BJ (cell line): ENCODE measurements around the gene ITGA8. TPM values are rescaled to one million over a fixed set of nuclear protein-coding genes. Genes with fewer than 3 reads are reported as not detected.
"Not testable (repeated sequence)": the region's sequence is repeated elsewhere in the genome, so short reads cannot be mapped to it uniquely, and the experiment has no call there.

Experiments
- CTCF ChIA-PET: fragments of 350-600 bp; formaldehyde crosslinking; extraction: SDS; loops from one replicate; lab custom pipeline; 2021; ENCODE audit warnings: antibody characterized with exemption, inconsistent platforms; lab: Yijun Ruan, JAX
- POLR2A ChIA-PET: fragments of 300-600 bp; sonication (Branson Sonifier 250); formaldehyde crosslinking; extraction: SDS; loops from one replicate; lab custom pipeline; 2021; ENCODE audit warnings: antibody characterized with exemption; lab: Charles Lee
- DNase-seq: peaks from one replicate; pipeline ENCODE4 v3.0.0-alpha.2; 2011; ENCODE audit warnings: low read depth
- H3K27me3 ChIP-seq: 2 replicates; pipeline ENCODE4 v1.6.0; 2011; ENCODE audit warnings: low read length; ENCODE audit not compliant: control insufficient read depth, insufficient read depth
- H3K36me3 ChIP-seq: 2 replicates; pipeline ENCODE4 v1.5.1; 2011; ENCODE audit warnings: low read length; ENCODE audit not compliant: control insufficient read depth, insufficient read depth
- H3K4me3 ChIP-seq: 2 replicates; pipeline ENCODE4 v1.5.1; 2011; ENCODE audit warnings: low read depth, mild to moderate bottlenecking, control low read depth, low read length
- CTCF ChIP-seq: IDR thresholded peaks from 2 replicates; pipeline ENCODE4 v1.5.1; 2011; ENCODE audit warnings: low read depth, mild to moderate bottlenecking, control low read depth, inconsistent platforms, low read length, moderate library complexity; ENCODE audit not compliant: insufficient read depth
- polyA plus RNA-seq: library from polyadenylated mRNA; depleted of rRNA; stranded (reverse); fragments of >200 nt; gene quantifications from 2 replicates; pipeline ENCODE4 v1.2.3, GENCODE V29; 2011

The ITGA8 gene
- polyA plus RNA-seq, 1 experiment: 10.1 TPM

- peak; percentile 92 for DNase-seq
- TF ChIP-seq CTCF: no peak
- no peaks in the 10 kb centered on the region for H3K27me3 ChIP-seq
- ChIA-PET CTCF (interaction anchor here (1.5 kb wide), 1 partner anchor 10 kb away, joined by 4 read pairs; no protein-coding TSS in a partner anchor), POLR2A (interaction anchor here (0.6 kb wide), 1 partner anchor 880 kb away, joined by 5 read pairs; no protein-coding TSS in a partner anchor)
- H3K4me3 ChIP-seq: no peak overlapping the region
- no peaks in the 10 kb centered on the region for H3K36me3 ChIP-seq
These were observed 161.6 kb downstream of the ITGA8 start for GRCh38 chr10:15558136-15558535.

- CTCF ChIA-PET: interaction anchor here (1.5 kb wide), 1 partner anchor 9 kb away, joined by 4 read pairs; no protein-coding TSS in a partner anchor
These were observed 162.6 kb downstream of the ITGA8 start for GRCh38 chr10:15557168-15557567.

GRCh38 chr10:15550950-15551349, 168.8 kb downstream of the ITGA8 start:
- CTCF ChIA-PET: no interaction called here

More at GRCh38 chr10:15557168-15557567, 162.6 kb downstream of the ITGA8 start:
- DNase-seq, H3K27me3 ChIP-seq, POLR2A ChIA-PET, H3K36me3 ChIP-seq, H3K4me3 ChIP-seq: not testable (repeated sequence)

GRCh38 chr10:15548331-15548730, 171.4 kb downstream of the ITGA8 start:
- POLR2A ChIA-PET: no interaction called here
- DNase-seq: no peak

More at GRCh38 chr10:15550950-15551349, 168.8 kb downstream of the ITGA8 start:
- Histone ChIP-seq H3K27me3 (no peaks in the 10 kb centered on the region), H3K4me3 (no peak overlapping the region), H3K36me3 (no peaks in the 10 kb centered on the region)
- no peak for DNase-seq
- no peak for TF ChIP-seq CTCF
- POLR2A ChIA-PET: no interaction called here

GRCh38 chr10:15546606-15547005, 173.1 kb downstream of the ITGA8 start:
- Histone ChIP-seq H3K36me3 (no peaks in the 10 kb centered on the region), H3K4me3 (no peak overlapping the region), H3K27me3 (no peaks in the 10 kb centered on the region)
- TF ChIP-seq CTCF: no peak
- no peak for DNase-seq
- ChIA-PET CTCF (no interaction called here), POLR2A (no interaction called here)

More at GRCh38 chr10:15548331-15548730, 171.4 kb downstream of the ITGA8 start:
- Histone ChIP-seq H3K36me3 (no peaks in the 10 kb centered on the region), H3K27me3 (no peaks in the 10 kb centered on the region), H3K4me3 (no peak overlapping the region)
- CTCF ChIA-PET: interaction anchor here (1.0 to 1.4 kb wide), 2 partner anchors 9 to 19 kb away, joined by 3 to 4 read pairs; no protein-coding TSS in a partner anchor
- no peak for TF ChIP-seq CTCF

GRCh38 chr10:15545884-15546283, 173.8 kb downstream of the ITGA8 start:
- CTCF ChIA-PET: interaction anchor here (1.7 kb wide), 1 partner anchor 39 kb away, joined by 3 read pairs; no protein-coding TSS in a partner anchor
- TF ChIP-seq CTCF: no peak

More at GRCh38 chr10:15545884-15546283, 173.8 kb downstream of the ITGA8 start:
- Histone ChIP-seq H3K36me3 (no peaks in the 10 kb centered on the region), H3K27me3 (no peaks in the 10 kb centered on the region), H3K4me3 (no peak overlapping the region)
- POLR2A ChIA-PET: no interaction called here
- DNase-seq: no peak
